Measurements from ENCODE around the gene HSPA1A. TPM values are rescaled to one million over a fixed set of nuclear protein-coding genes. Genes with fewer than 3 reads are reported as not detected.

The HSPA1A gene
- 100 to 1,000 TPM in 1 of 2 donors, 10 to 100 TPM in 1; 98.5 to 120 TPM for total RNA-seq
- 10 to 100 TPM; 28.8 to 56.6 TPM for polyA plus RNA-seq

GRCh38 chr6:31815025-31815838 lies at the start of gene HSPA1A, which contains the start of gene HSPA1L:
Gene HSPA1A, plus strand, starts transcription at chr6:31815543. Its CDS starts 214 bp downstream, at chr6:31815757.
Gene HSPA1L, minus strand, starts transcription at chr6:31815283. Its CDS starts 3,311 bp downstream, at chr6:31811972.
- peak within 1 kb of the TSS; percentile 93 to 100 for H3K27ac ChIP-seq (ENCODE audit: low read depth in 1 of 2, low read length in 2 of 2)
- no peaks in the 10 kb centered on the region for H3K9me3 ChIP-seq (ENCODE audit: control insufficient read depth in 4 of 4, low read length in 3 of 4)
- peak within 1 kb of the TSS; percentile 33 to 54 (median 49) for H3K4me3 ChIP-seq (ENCODE audit: low read depth in 1 of 3, low read length in 3 of 3)
- peak within 1 kb of the TSS; percentile 65 to 94 for H3K9ac ChIP-seq (ENCODE audit: low read depth in 1 of 2, low read length in 2 of 2)
- H3K27me3 ChIP-seq (ENCODE audit: control insufficient read depth in 4 of 4, insufficient read depth in 4 of 4, low read length in 3 of 4) = no peaks in the 10 kb centered on the region
- peaks cover 6 to 20% (median 10%) of the 10 kb centered on the region in 4 donors for H3K4me1 ChIP-seq (ENCODE audit: control insufficient read depth in 4 of 4, insufficient read depth in 4 of 4, low read length in 3 of 4)
- no peaks in the 10 kb centered on the region for H3K36me3 ChIP-seq (ENCODE audit: control insufficient read depth in 4 of 4, insufficient read depth in 3 of 4, low read depth in 1 of 4, low read length in 3 of 4)
- TF ChIP-seq JUND (IDR thresholded peaks at IDR 0.05) (peak in 1 of 2 donors; percentile 27), RAD21 (IDR thresholded peaks at IDR 0.05) (peak; percentile 5 to 8), EGR1 (IDR thresholded peaks at IDR 0.05; ENCODE audit: low read depth in 2 of 2) (peak in 1 of 2 donors; percentile 56), HNF4A (conservative IDR thresholded peaks at IDR 0.05) (peak in 1 of 2 donors; percentile 7), GABPA (IDR thresholded peaks at IDR 0.05 in 1 of 2, conservative IDR thresholded peaks at IDR 0.05 in 1 of 2) (no peak), YY1 (IDR thresholded peaks at IDR 0.05) (peak; percentile 85), TAF1 (conservative IDR thresholded peaks at IDR 0.05) (peak; percentile 92), FOXA2 (IDR thresholded peaks at IDR 0.05) (peak; percentile 43), FOXA1 (IDR thresholded peaks at IDR 0.05) (peak; percentile 13), REST (IDR thresholded peaks at IDR 0.05) (peak; percentile 95), SP1 (IDR thresholded peaks at IDR 0.05) (peak; percentile 82), NR2F2 (IDR thresholded peaks at IDR 0.05) (no peak), RXRA (IDR thresholded peaks at IDR 0.05) (peak in 1 of 2 donors; percentile 16), MAX (IDR thresholded peaks at IDR 0.05) (peak; percentile 26), ATF3 (IDR thresholded peaks at IDR 0.05) (no peak), ZBTB33 (IDR thresholded peaks at IDR 0.05) (peak; percentile 58), CTCF (IDR thresholded peaks at IDR 0.05; ENCODE audit: low read depth, low read length, missing input control) (no peak), HNF4G (IDR thresholded peaks at IDR 0.05) (no peak)
- peak; percentile 92 for DNase-seq (ENCODE audit: low spot score)
- under 1% methylated on average over 56 of the region's 56 CpGs for WGBS
